Measurements from ENCODE around the gene KIAA0930.
"Not testable (repeated sequence)": the region's sequence is repeated elsewhere in the genome, so short reads cannot be mapped to it uniquely, and the experiment has no call there.

- TF ChIP-seq, protein P1, sequence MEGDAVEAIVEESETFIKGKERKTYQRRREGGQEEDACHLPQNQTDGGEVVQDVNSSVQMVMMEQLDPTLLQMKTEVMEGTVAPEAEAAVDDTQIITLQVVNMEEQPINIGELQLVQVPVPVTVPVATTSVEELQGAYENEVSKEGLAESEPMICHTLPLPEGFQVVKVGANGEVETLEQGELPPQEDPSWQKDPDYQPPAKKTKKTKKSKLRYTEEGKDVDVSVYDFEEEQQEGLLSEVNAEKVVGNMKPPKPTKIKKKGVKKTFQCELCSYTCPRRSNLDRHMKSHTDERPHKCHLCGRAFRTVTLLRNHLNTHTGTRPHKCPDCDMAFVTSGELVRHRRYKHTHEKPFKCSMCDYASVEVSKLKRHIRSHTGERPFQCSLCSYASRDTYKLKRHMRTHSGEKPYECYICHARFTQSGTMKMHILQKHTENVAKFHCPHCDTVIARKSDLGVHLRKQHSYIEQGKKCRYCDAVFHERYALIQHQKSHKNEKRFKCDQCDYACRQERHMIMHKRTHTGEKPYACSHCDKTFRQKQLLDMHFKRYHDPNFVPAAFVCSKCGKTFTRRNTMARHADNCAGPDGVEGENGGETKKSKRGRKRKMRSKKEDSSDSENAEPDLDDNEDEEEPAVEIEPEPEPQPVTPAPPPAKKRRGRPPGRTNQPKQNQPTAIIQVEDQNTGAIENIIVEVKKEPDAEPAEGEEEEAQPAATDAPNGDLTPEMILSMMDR (IDR thresholded peaks at IDR 0.05; ENCODE audit: insufficient read depth, low read length, poor library complexity, severe bottlenecking) = not testable (repeated sequence)
- not testable (repeated sequence) for TF ChIP-seq EZH2phosphoT487 (conservative IDR thresholded peaks at IDR 0.05; ENCODE audit: low read length)
These were observed 48.9 kb downstream of the KIAA0930 start for GRCh38 chr22:45191746-45192145.
